HL-60 (cell line): Measurements from ENCODE around the gene SERPINF2.
"Not testable (repeated sequence)": the region's sequence is repeated elsewhere in the genome, so short reads cannot be mapped to it uniquely, and the experiment has no call there.

Experiments
- DNase-seq, 2 experiments: peaks; one replicate each; pipeline ENCODE4 v3.0.0-alpha.2; 2010 to 2020; ENCODE audit warnings: low read depth in 1 of 2, low spot score in 1 of 2
- H3K27ac ChIP-seq: fragments of 250-450 bp; sonication (Bioruptor Pico); replicated peaks from 2 replicates; pipeline ENCODE4 v1.5.1; 2020; ENCODE audit warnings: mild to moderate bottlenecking, moderate library complexity
- H3K27me3 ChIP-seq: fragments of 250-450 bp; sonication (Bioruptor Pico); 2 replicates; pipeline ENCODE4 v1.5.1; 2021; ENCODE audit warnings: mild to moderate bottlenecking, moderate library complexity; ENCODE audit not compliant: insufficient read depth, poor library complexity, severe bottlenecking
- H3K4me3 ChIP-seq: replicated peaks from 2 replicates; pipeline ENCODE4 v1.5.1; 2011; ENCODE audit warnings: mild to moderate bottlenecking, control low read depth, low read length; ENCODE audit not compliant: insufficient read depth
- CTCF ChIP-seq: IDR thresholded peaks from one replicate; pipeline ENCODE4 v1.5.1; 2011; ENCODE audit warnings: low read length, control low read depth, inconsistent platforms; ENCODE audit not compliant: insufficient read depth
- GABPA ChIP-seq: IDR thresholded peaks from 2 replicates; pipeline ENCODE4 v1.6.1; 2012; ENCODE audit warnings: low read depth
- POLR2AphosphoS5 ChIP-seq: IDR thresholded peaks from 2 replicates; pipeline ENCODE4 v1.6.1; 2012; ENCODE audit warnings: low read depth
- REST ChIP-seq: IDR thresholded peaks from 2 replicates; pipeline ENCODE4 v1.6.1; 2012; ENCODE audit warnings: low read depth; ENCODE audit not compliant: insufficient replicate concordance
- SPI1 ChIP-seq: IDR thresholded peaks from 2 replicates; pipeline ENCODE4 v1.6.1; 2012; ENCODE audit warnings: low read depth, mild to moderate bottlenecking, borderline replicate concordance

The SERPINF2 gene

DNA sequence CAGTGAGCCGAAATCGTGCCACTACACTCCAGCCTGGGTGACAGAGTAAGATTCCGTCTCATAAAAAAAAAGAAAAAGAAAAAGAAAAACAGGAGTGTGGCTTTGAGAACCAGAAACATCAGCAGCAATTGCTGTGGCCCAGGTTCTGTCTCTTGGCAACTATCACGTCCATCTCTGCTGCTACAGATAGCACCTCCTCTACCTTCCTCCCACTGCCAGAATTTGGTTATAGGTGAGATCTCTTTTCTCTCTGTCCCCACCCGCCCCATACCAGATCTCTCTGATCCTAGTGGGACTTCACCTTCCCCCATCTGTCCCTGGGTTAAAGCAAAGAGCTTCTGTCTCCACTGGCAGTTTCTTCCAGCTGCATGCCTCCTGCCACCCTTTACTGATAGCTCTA is 35.6 kb upstream of the SERPINF2 start:
- TF ChIP-seq CTCF: no peak

GRCh38 chr17:1708791-1709346 is 33.8 kb upstream of the SERPINF2 start:
- not testable (repeated sequence) for H3K27ac ChIP-seq, H3K4me3 ChIP-seq, DNase-seq, H3K27me3 ChIP-seq

More for the DNA sequence above, 35.6 kb upstream of the SERPINF2 start:
- H3K27ac ChIP-seq: no peak overlapping the region
- no peak overlapping the region for H3K4me3 ChIP-seq
- DNase-seq: no peak
- peaks cover 2% of the 10 kb centered on the region for H3K27me3 ChIP-seq

GRCh38 chr17:1709403-1709951 is 33.2 kb upstream of the SERPINF2 start:
- Histone ChIP-seq H3K27me3 (peaks cover 2% of the 10 kb centered on the region), H3K4me3 (peak overlapping the region; percentile 40), H3K27ac (no peak overlapping the region)
- peak in 1 of 2 experiments; percentile 55 for DNase-seq
- TF ChIP-seq SPI1 (no peak), GABPA (no peak), CTCF (no peak), POLR2AphosphoS5 (no peak), REST (no peak)

DNA sequence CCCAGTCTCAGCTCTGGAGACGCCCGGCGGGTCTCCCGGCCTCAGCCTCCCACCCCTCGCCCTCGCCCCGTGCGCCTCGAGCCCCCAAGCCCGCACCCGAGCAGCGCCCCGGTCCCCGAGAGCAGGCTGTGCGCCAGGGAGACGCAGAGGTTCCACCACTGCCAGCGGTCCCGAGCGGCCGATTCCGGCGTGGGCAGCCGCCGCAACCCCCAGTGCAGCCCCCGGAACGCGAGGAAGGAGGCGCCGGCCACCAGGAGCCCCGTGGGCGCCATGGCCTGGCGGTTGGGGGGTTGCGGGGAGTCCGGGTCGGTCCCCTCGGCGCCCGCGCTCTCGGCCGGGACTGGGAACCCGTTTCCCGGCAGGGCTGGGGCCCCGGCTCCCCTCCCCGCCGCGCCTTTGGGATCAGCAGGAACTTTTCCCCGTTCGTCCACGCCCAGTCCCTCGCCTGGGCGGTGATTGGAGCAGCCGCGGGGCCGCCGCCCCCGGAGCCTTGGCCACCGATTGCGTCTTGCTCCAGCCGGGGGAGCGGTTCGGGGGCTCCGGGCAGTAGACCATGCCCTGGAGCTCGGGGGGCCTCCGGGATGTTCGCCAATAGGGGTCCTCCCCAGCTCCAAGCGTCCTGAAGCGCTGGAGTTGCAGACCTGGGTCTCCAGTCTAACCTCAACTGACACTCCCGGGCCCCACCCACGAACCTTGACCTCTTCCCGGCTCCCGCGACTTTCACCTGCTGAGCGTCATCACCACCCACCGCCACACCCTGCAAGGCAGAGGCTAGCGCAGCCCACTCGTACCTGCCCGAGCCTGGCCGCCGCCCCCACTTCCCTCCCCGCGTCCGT is 32.5 kb upstream of the SERPINF2 start, which contains the start of gene TLCD2:
Gene TLCD2, minus strand, starts transcription at position 407 of the 836 bp plus-strand sequence. Its CDS starts 135 bp downstream, at position 272.
- H3K4me3 ChIP-seq: peak within 1 kb of the TSS; percentile 40
- DNase-seq: no peak
- H3K27me3 ChIP-seq: peaks cover 2% of the 10 kb centered on the region
- no peak within 1 kb of the TSS for H3K27ac ChIP-seq
- no peak for TF ChIP-seq SPI1
- no peak for TF ChIP-seq CTCF
- TF ChIP-seq GABPA: no peak
- no peak for TF ChIP-seq REST
- TF ChIP-seq POLR2AphosphoS5: no peak
